C4-2B (cell line): ENCODE results near the gene MAML3.

Source experiments
- ZFX ChIP-seq: fragments of 450-650 bp; IDR thresholded peaks from 2 replicates; pipeline ENCODE4 v1.6.1; 2017
- TF ChIP-seq, protein P1 (sequence below): fragments of 450-650 bp; conservative IDR thresholded peaks from 2 replicates; pipeline ENCODE4 v1.5.1; 2017; ENCODE audit warnings: mild to moderate bottlenecking

DNA sequence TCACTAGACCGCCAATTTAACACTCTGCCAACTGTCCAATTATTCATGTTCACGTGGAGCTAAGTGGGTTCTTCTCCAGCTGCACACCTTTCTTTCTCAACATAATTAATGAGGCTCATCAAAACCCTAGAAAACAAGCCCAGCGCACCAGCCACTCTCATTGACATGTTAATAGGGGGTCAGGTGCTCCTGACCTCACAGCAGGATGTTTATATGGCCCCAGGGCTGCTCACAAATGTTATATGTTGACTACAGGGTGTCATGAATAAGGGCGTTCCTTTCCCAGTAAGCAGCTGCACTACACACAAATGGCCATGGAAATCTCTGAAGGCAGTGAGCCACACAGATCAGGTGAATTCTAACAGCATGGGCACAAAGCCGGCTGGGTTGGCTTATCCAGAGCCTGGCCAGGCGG lies 278.6 kb downstream of the MAML3 start:
- TF ChIP-seq, protein P1, sequence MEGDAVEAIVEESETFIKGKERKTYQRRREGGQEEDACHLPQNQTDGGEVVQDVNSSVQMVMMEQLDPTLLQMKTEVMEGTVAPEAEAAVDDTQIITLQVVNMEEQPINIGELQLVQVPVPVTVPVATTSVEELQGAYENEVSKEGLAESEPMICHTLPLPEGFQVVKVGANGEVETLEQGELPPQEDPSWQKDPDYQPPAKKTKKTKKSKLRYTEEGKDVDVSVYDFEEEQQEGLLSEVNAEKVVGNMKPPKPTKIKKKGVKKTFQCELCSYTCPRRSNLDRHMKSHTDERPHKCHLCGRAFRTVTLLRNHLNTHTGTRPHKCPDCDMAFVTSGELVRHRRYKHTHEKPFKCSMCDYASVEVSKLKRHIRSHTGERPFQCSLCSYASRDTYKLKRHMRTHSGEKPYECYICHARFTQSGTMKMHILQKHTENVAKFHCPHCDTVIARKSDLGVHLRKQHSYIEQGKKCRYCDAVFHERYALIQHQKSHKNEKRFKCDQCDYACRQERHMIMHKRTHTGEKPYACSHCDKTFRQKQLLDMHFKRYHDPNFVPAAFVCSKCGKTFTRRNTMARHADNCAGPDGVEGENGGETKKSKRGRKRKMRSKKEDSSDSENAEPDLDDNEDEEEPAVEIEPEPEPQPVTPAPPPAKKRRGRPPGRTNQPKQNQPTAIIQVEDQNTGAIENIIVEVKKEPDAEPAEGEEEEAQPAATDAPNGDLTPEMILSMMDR = no peak
- no peak for TF ChIP-seq ZFX
